ENCODE measurements around the gene TSPYL4.

TSPYL4 gene

DNA sequence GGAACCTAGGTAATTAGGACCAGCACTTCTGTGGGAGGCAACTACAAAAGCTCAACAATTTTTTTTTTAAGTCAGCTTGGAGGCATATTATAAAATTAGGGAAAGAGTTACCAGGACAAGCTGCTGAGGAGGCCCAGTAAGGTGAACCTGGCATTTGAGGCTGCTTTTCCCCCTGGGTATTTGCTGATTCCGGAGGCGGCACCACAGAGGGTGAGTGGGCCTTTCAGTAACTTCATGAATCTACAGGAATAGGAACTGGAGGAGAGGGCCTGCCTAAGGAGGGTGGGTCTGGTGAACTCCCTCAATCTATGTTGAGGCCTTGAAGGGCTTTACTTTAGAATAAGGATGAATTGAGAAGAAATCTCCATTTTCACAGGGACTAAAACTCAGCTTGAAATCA is 14.6 kb downstream of the TSPYL4 start:
- in situ Hi-C loops (cut with MboI; ENCODE audit: low sequenced_read_pairs) = no loop called here

DNA sequence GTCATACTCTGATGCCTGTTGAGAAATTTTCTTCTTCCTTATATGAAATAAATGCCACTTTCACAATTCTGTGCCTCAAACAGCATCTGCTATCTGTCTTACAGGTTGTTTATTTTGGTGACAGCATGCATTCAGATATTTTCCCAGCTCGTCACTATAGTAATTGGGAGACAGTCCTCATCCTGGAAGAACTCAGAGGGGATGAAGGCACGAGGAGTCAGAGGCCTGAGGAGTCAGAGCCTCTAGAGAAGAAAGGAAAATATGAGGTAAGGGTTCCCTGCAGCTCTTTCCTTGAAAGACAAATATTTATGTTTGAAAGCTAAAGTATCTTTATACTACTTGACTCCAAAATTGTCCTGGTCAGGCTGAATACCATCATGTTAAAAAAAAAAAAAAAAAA is 15.8 kb downstream of the TSPYL4 start:
- in situ Hi-C loops (cut with MboI; ENCODE audit: low sequenced_read_pairs) = no loop called here

DNA sequence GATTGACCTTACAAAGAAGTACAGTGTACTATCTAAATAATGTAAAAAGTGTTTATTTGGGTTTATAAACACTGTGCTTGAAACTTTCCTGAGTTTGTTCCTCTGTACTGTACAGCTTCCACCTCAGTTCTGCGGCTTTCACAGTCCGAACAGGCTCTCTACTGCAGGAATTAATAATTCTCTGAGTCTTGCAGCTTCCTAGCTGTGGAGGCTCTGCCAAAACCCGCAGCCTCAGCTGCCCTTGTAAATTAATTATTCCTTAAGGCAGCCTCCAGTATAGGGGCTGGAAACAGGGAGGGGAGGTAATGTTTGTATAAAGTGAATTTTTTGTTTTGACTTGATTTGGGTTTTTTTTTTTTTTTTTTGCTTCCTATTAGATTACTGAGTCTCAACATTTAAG is 19.2 kb downstream of the TSPYL4 start:
- in situ Hi-C loops (cut with MboI; ENCODE audit: low sequenced_read_pairs) = no loop called here

DNA sequence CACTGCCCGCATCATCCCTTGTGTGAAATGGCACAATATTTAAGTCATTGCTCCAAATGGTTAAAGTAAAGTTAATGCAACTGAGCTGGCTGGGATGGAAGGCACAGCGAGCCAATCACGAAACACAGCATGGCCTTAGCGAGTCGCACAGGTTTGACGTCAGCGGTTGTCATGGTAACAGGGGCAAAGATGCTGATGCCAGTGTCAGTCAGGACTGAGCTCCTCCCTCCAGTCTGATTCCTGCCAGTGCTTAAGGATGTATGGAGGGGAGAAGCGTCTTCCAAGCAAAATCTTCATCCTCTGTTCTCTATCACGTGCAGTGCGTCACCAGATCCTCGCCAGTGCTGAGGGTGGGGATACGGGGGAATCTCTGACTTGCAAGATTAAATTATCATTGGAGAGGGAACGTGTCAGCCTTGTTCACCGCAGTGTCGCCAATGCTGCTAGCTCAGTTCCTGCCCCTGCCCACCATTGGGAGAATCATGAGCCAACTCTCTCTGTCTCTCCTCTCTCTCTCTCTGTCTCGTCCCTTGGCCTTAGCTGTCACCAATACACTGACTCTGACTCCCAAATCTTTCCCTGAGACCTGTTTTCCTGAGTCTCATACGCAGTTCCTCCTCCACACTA is 24.5 kb downstream of the TSPYL4 start:
- in situ Hi-C loops (cut with MboI; ENCODE audit: low sequenced_read_pairs) = no loop called here

DNA sequence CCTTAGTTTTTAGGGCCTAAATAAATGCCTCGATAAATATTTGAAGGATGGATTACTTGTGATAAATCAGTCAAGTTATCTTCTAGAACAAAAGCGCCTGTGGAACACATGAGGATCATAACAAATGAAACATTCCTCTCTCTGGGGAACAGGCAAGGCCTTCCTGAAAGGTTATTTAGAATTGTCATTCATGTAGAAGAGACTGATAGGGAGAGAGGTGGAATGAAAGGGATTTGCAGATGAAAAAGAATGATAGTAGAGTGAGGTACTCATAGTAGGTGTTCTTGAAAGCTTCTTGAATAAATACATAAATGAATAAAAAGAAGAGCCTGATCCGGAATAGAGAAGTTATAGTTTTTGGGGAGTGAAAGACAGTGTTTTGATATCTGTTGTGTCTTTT is 30.5 kb downstream of the TSPYL4 start:
- in situ Hi-C loops (cut with MboI; ENCODE audit: low sequenced_read_pairs) = no loop called here

DNA sequence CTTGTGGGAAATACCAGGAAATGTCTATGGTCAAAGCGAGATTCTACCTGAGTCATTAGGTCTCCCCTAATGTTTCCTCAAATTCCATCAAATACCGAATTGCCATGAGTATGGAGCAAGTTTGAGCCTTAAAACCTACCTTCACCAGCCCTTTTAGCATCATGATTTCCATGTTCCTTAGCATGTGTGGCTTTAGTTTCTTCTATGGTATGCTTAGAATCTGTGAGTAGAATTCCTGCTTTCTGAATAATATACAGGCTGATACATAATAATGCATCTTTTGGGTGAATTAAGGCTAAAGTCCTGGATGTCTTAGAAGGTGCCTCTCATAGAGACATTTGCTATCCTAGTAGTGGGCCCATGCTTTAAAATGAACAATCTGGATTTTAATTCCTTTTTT is 32.0 kb downstream of the TSPYL4 start:
- in situ Hi-C loops (cut with MboI; ENCODE audit: low sequenced_read_pairs) = no loop called here

DNA sequence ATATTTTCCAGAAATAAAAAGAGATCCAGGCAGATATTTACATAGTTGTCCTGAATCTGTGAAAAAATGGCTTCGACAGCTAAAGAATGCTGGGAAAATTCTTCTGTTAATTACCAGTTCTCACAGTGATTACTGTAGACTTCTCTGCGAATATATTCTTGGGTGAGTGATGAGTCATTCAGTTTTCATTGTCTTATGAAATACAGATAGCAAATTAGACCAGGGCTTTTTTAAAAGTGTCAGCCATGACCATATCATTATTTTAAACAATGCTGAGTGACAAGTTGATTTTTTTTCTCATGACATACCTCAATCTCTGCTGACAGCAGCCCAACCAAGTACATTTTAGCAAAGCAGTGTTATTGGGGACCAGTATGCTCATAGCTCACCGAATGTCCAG is 32.8 kb downstream of the TSPYL4 start:
- in situ Hi-C loops (cut with MboI; ENCODE audit: low sequenced_read_pairs) = no loop called here

DNA sequence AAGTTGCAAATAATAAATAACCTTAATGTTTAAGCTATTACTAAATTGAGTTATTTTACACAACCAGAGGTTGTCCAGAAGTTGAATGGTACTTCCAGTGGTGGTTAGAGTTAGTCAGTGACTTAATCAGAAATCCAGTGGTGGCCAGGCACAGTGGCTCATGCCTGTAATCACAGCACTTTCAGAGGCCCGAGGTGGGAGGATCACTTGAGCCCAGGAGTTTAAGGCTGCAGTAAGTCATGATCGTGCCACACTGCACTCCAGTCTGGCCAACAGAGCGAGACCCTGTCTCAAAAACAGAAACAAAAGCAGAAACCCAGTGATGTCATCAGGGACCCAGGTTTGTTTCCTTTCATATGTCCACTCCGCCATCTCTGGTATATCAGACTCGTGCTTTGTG is 35.0 kb downstream of the TSPYL4 start:
- in situ Hi-C loops (cut with MboI; ENCODE audit: low sequenced_read_pairs) = no loop called here

DNA sequence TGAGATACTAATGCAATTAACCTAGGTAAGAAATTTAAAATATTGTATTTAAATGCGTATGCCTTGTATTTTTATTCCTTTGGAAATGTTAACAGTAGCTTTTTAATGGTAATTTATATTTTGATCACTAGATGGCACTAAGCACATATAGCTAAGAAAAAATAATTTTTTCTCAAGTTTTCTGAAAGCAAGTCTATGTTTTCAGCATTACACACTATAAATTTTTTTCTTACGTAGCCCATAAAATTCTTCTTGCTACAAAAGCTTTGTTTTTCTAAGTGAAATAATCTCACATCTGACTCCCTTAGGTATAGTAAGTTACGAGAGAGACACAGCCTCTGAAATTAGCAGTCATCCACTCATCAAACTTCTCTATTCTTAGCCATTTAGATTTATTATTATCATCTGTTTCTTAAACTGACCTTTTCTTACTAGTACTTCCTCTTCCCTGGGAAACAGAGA is 35.7 kb downstream of the TSPYL4 start:
- in situ Hi-C loops (cut with MboI; ENCODE audit: low sequenced_read_pairs) = no loop called here

DNA sequence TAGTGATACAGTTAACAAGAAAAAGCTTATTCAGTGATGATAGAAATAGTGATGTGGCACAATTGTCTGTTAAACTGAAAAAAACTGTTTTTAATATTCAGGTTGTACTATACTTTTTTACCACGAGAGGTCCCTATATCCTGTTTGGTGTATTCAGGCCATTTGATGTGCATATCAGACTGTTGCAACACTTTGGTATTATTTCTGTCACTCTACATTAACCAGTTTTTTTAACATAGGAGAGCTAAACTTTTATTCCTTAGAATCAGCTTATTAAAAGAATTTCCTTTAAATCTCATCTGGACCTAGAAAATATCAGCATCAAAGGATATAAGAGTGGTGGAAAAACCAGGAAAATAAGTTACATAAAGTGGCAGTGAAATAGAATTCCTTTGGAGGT is 36.8 kb downstream of the TSPYL4 start:
- in situ Hi-C loops (cut with MboI; ENCODE audit: low sequenced_read_pairs) = no loop called here

DNA sequence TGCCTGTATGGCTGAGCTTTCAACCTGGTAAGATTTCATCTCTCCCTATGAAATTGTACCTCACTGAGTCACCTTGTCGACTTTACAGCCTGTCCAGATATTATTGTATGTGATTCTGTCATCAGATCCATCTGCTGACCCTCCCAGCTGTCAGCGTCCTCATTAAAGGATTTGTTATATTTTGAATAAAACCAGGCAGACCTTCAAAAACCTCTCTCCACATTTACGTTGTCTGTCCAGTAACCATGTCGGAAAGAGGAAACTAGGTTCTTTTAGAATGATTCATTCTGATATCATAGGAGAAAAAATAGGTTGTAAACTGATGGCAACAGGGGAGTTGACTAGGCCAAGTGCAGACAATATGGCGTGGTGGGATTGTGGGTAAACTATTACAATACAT is 38.5 kb downstream of the TSPYL4 start:
- in situ Hi-C loops (cut with MboI; ENCODE audit: low sequenced_read_pairs) = no loop called here

DNA sequence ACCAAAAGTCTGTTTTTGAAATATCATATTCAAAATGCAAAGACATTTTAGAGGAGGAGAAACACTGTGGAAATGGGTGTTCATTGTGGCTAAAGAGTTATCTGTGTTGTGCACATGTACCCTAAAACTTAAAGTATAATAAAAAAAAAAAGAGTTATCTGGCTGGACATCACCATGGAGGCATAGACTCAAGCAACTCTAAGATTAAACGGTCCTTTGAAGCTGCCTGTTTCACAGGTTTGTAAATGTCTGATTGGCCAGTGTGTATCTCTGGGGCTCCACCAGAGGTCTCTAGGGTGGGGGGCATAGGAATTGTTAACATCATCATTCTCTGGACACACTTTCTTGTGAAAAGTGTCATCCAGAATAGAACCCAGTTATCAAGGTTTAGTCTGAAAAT is 39.2 kb downstream of the TSPYL4 start:
- in situ Hi-C loops (cut with MboI; ENCODE audit: low sequenced_read_pairs) = no loop called here

DNA sequence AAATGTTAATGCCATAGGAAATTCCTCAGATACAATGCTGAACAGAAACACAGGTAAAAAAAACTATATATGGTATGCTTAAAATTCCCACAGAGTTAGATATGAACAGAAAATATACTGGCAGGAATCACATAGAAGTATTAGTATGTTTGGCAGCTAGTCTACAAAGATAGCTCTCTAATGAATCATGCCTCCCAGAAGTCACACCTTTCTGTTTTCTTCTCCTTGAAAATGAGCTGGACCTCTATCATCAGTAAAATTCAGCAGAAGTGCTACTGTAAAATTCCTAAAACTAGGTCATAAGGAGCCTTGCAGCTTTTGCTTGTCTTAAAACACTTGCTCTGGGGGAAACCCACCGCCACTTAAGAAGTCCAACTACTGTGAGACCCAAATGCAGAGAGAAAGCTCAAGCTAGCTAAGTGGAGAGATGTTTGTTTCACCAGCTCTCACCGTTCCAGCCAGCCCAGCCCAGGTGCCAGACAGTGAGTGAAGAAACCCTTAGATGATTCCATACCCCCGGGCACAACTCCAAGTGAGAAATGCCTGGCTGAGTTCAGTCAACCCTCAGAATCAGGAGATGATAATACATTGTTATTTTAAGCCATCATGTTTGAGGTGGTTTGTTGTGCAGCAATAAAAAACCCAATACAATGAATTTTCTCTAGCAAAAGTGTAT is 43.0 kb downstream of the TSPYL4 start:
- in situ Hi-C loops (cut with MboI; ENCODE audit: low sequenced_read_pairs) = no loop called here

DNA sequence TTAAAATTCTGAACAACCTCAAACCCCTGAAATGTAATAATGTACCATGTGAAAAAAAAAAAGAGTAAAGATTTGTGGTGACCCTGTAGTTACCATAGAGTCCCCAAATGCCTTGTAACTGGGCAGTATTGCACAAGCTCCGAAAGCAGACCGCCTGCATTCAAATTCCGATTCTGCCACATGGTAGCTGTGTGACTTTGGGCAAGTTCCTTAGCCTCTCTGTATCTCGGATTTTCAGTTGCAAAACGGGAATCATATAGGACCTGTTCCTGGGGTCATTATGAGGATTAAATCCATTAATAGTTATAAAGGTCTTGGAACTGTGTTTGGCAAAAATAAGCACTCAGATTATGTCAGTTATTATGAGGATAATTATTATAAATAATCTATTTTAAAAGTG is 43.6 kb downstream of the TSPYL4 start:
- in situ Hi-C loops (cut with MboI; ENCODE audit: low sequenced_read_pairs) = no loop called here

DNA sequence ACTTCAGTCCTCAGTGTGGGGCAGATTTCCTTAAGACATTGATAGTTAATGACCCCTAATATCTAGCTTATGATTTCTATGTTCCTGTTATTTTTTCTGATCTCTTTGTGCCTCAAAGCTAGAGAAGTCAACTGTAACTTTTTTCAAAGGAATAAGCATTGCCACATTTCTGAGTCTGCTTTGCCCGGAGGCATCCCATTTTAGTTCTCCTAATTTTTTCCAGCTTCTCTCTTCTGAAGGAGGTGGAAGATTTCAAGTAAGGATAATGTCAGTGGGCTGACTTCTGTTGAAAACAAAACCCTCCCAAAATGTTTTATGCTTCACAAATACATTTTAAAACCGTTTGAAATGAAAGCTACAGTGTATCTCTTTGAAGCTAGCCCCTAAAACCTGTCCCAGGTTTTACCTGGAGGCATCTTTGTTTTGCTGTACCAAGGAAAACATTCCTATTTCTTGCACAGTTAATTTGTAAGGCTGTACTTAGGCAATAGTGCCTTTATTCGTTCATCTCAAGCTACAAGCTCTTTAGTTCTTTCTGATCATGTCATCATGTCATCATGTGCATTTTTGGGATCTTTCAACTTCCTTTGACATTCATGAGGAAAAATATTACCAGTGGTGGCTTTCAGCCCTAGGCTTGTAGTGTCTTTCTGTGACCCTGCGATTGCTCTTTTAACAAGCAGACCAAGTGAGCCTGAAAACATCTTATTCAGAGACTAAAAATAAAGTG is 45.7 kb downstream of the TSPYL4 start:
- in situ Hi-C loops (cut with MboI; ENCODE audit: low sequenced_read_pairs) = no loop called here

DNA sequence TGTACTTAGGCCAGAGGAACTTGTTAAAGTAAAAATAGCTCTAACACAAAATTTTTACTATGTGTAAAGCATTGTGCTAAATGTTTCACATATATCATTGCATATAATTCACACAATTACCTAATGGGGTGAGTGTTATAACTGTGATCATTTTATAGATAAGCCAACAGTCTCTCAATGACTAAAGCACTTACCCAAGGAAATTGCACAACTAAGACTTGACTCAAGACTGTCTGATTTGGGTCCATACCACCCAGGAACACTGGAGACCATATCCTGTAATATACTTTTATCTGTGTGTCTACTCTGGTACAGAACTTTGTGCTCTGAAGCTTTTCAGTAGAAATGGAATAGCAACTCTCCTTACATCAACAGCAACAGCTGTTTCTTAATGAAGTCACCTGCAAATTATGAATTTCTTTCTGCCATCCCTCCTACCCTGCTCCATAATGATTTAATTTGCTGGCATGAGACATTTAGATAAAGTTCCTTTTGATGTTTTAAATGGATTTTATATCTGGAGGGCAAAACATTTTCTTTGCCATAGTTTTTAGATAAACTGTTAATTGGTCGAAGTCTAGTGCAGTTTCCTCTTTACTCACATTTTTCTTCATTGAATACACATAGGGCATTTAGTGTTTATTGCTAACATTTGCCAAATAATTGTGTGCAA is 47.5 kb downstream of the TSPYL4 start:
- in situ Hi-C loops (cut with MboI; ENCODE audit: low sequenced_read_pairs) = no loop called here

DNA sequence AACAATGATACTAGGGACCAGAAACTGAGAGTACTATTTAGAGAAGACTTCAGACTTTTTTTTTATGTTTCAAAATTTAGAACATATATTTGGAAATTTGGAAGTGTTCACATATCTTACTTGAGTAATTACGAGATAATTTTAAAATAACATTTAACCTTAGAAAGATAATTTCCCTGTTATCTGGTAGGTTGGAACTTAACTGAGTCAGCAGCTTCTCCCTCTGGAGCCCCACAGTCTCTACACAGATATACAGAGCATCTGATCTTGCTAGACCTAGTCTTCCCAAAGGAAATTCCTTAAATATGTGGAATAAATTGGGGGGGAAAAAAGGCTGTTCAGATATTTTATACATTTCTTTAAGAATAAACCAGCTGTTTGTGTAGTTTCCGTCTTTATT is 48.6 kb downstream of the TSPYL4 start:
- in situ Hi-C loops (cut with MboI; ENCODE audit: low sequenced_read_pairs) = no loop called here

DNA sequence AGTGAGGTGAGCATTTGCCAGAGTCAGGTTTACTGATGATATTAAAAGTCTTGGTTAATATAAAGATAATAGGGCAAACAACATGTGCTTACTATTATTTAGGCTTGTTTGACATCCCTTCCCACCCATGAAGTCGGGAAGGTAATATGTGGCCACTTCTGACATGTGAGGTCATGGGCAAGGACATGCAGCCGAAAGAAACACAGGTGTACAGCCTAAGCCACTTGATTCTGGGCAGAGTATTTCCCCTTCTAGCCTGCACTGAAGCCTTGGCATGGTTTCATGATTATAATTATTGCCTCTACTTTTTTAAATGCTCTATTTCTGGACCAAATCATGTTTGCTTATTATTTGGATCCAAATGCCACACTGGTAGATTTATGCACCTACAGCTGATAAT is 52.3 kb downstream of the TSPYL4 start:
- in situ Hi-C loops (cut with MboI; ENCODE audit: low sequenced_read_pairs) = no loop called here

DNA sequence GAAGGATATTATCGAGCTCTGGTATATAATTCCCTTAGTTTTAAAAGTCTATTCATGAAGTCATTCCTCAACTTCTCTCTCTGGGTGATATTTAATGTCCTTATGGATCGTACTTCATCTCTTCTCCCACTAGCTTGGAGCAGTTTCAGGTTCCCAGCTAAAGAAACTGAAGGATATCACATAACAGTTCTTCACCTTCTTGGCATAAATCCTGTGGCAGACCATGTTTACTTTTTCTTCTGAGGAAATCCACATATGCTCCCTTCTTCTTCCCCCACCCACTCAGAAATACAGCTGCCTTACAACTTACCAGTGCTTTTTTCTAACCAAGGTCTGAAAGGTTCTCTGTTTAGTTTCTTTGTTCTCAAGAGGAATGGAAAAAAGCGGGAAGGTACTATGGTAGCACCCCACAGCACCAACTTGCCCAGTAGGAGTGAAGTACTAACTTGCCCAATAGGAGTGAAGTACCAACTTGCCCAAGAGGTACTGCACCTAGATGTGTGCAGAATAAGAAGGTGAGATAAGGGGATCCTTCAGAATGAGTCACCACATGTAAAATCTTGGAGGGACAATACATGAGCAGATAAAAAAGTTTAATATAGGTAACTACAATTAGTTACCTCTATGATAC is 53.1 kb downstream of the TSPYL4 start:
- in situ Hi-C loops (cut with MboI; ENCODE audit: low sequenced_read_pairs) = no loop called here
